Retinal pigment epithelial cell (primary cell): ENCODE measurements around the gene NXN.
"Not testable (repeated sequence)": the region's sequence is repeated elsewhere in the genome, so short reads cannot be mapped to it uniquely, and the experiment has no call there.

Experiments
- DNase-seq: peaks from one replicate; pipeline ENCODE4 v3.0.0-alpha.2; 2010; ENCODE audit warnings: low read depth
- H3K4me3 ChIP-seq: 2 replicates; pipeline ENCODE4 v1.5.1; 2011; ENCODE audit warnings: mild to moderate bottlenecking, low read length, control low read depth, moderate library complexity
- TF ChIP-seq, protein P1 (sequence below): conservative IDR thresholded peaks from 2 replicates; pipeline ENCODE4 v1.5.1; 2011; ENCODE audit warnings: low read depth, low read length, control low read depth, inconsistent platforms

Gene NXN

GRCh38 chr17:924711-925475 lies 54.7 kb downstream of the NXN start:
- TF ChIP-seq, protein P1, sequence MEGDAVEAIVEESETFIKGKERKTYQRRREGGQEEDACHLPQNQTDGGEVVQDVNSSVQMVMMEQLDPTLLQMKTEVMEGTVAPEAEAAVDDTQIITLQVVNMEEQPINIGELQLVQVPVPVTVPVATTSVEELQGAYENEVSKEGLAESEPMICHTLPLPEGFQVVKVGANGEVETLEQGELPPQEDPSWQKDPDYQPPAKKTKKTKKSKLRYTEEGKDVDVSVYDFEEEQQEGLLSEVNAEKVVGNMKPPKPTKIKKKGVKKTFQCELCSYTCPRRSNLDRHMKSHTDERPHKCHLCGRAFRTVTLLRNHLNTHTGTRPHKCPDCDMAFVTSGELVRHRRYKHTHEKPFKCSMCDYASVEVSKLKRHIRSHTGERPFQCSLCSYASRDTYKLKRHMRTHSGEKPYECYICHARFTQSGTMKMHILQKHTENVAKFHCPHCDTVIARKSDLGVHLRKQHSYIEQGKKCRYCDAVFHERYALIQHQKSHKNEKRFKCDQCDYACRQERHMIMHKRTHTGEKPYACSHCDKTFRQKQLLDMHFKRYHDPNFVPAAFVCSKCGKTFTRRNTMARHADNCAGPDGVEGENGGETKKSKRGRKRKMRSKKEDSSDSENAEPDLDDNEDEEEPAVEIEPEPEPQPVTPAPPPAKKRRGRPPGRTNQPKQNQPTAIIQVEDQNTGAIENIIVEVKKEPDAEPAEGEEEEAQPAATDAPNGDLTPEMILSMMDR: no peak
- H3K4me3 ChIP-seq: no peak overlapping the region
- DNase-seq: no peak

DNA sequence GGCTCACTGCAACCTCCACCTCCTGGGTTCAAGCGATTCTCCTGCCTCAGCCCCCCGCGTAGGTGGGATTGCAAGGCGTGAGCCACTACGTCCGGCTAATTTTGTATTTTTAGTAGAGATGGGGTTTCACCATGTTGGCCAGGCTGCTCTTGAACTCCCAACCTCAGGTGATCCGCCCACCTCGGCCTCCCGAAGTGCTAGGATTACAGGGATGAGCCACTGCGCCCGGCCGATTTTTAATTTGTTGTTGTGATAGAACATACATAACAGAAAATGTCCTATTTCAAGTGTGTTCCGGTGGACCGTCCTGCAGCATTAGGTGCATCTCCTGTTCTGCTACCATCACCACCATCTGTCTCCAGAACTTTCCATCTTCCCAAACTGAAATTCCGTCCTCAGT lies 55.3 kb downstream of the NXN start:
- H3K4me3 ChIP-seq, DNase-seq: not testable (repeated sequence)

DNA sequence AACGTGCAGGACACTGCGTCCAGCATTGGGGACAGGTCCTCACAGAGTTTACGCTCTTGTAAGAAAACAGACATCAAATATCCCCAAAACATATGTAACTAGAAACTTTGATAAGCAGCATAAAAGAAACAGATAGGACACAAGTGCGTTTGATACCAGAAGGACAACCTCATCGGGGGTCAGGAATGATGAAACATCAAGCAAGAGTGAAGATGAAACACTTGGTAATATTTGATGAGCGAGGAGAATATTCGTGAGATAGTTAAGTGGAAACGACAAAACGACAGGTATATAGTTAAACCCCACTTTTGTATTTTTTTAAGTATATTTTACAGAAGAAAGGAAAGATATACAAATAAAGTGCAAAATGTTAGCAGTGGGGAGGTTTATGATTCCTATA lies 55.9 kb downstream of the NXN start:
- DNase-seq: no peak
- H3K4me3 ChIP-seq: no peak overlapping the region
- TF ChIP-seq, protein P1: no peak

DNA sequence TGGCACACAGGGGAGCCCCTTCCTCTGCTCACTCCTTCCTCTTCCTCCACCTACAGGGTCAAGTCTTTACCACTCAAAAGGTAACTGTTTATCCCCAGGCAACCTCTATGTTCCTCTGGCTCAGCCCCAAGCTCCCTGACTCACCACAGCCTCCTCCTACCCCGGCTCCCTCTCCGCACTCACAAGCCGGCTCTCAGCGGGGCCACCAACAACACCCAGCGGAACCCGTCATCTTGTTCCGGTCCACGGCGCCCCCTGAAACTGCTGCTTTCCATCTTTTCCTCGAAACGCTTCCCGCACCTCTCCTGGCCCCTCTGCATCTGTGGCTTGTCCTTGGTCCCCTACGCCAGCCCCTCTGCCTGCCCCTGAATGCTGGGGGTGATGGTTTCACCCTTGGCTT lies 58.4 kb downstream of the NXN start:
- no peak overlapping the region for H3K4me3 ChIP-seq
- TF ChIP-seq, protein P1: no peak
- no peak for DNase-seq

- DNase-seq: no peak
- H3K4me3 ChIP-seq: no peak overlapping the region
- TF ChIP-seq, protein P1: no peak
Measured at GRCh38 chr17:920190-920589, 59.4 kb downstream of the NXN start.

DNA sequence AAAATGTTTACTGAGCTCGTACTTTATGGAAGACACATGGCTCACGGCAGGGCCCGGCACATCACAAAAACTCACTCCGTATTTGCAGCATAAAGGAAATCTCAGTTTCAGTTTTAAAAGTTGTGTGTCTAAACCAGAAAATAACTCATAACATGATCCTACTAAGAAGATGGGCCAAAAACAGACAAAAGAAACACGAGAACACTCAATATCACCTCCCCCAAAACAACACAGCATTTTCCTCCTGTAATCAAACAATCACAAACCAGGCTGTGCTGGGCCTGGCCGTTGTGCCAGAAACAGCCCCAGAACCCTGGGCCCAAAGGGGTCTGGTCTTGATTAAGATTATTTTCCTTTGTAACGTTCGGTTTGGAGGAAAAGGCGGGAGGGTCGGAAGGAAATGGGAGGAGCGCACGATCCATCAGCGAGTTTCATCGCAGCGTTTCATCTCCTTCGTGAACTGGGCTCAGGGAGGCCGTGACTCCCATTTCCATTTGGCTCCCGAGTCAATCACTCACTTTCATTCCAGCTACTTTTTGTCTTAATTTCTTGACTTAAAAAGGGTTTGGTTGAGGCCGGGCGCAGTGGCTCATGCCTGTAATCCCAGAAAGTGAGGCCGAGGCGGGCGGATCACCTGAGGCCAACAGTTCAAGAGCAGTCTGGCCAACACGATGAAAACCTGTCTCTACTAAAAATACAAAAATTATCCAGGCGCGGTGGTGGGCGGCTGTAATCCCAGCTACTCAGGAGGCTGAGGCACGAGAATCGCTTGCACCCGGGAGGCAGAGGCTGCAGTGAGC lies 61.4 kb downstream of the NXN start:
- TF ChIP-seq, protein P1: no peak
- no peak overlapping the region for H3K4me3 ChIP-seq
- DNase-seq: no peak

DNA sequence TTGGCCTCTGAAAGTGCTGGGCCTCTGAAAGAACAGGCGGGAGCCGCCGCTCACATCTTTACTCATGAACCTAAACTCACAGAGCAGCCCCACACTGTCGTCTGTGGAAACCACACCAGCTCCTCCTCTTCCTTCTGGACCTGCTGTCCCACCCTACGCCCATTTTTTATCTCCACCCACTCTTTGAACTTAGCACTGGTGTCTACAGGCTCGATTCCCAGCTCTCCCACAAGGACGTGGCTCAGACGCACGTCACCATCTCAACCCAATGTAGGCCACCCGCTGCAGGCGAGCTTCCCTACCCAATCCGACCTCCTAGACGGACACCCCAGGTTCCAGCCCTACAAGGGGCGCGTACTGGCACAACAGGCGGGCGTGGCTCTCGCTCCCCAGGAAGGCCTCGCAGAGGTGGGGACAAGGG lies 62.2 kb downstream of the NXN start:
- H3K4me3 ChIP-seq: no peak overlapping the region
- DNase-seq: no peak
- TF ChIP-seq, protein P1: no peak
